GM12878 (cell line): ENCODE measurements around the gene CCDC184. TPM values are rescaled to one million over a fixed set of nuclear protein-coding genes. Genes with fewer than 3 reads are reported as not detected.

Source experiments
- ATAC-seq: fragments of 200-7000 bp; cut with Tn5 transposase; 3 replicates; pipeline ENCODE4 v1.9.1; 2020; ENCODE audit warnings: mild to moderate bottlenecking, moderate library complexity
- BruUV-seq: library from RNA; stranded (reverse); fragments of 400-500 nt; replicated peaks from 2 replicates; lab custom pipeline; 2021; lab: Mats Ljungman, UMichigan
- CTCF ChIA-PET: fragments of 300-600 bp; sonication (Branson Sonifier 250); formaldehyde crosslinking; extraction: SDS; loops from one replicate; lab custom pipeline; 2021; ENCODE audit warnings: inconsistent platforms; lab: Yijun Ruan, JAX
- POLR2A ChIA-PET: fragments of 350-600 bp; formaldehyde crosslinking; extraction: SDS; loops from one replicate; lab custom pipeline; 2021; ENCODE audit warnings: inconsistent platforms; lab: Charles Lee
- RAD21 ChIA-PET: fragments of 300-600 bp; sonication (Branson Sonifier 250); formaldehyde crosslinking; loops from one replicate; lab custom pipeline; 2023; ENCODE audit warnings: antibody characterized with exemption; ENCODE audit not compliant: unreplicated experiment; lab: Charles Lee
- SMC1A ChIA-PET: fragments of 300-600 bp; sonication (Branson Sonifier 250); formaldehyde crosslinking; loops from one replicate; lab custom pipeline; 2023; ENCODE audit not compliant: unreplicated experiment, uncharacterized antibody; lab: Charles Lee
- DNase-seq: peaks from one replicate; pipeline ENCODE4 v3.0.0-alpha.2; 2011; ENCODE audit warnings: low read depth, low spot score
- FAIRE-seq: peaks from 3 replicates; lab custom pipeline; 2011; peaks lifted over from hg19 to GRCh38; lab: Jason Lieb, UNC
- H2AFZ ChIP-seq: 2 replicates; pipeline ENCODE4 v1.6.0; 2011; ENCODE audit warnings: low read depth, low read length, control low read depth; ENCODE audit not compliant: control insufficient read depth
- H3K27ac ChIP-seq: 2 replicates; pipeline ENCODE4 v1.5.1; 2011; ENCODE audit warnings: control low read depth; ENCODE audit not compliant: control insufficient read depth, insufficient read depth
- H3K27me3 ChIP-seq, 2 experiments: replicated peaks in 1 of 2; 2 replicates each; pipeline versions ENCODE4 v1.6.0 to v1.6.1; 2011; ENCODE audit warnings: low read length in 1 of 2; ENCODE audit not compliant: control insufficient read depth in 2 of 2, insufficient read depth in 2 of 2
- H3K36me3 ChIP-seq, 2 experiments: 2 replicates each; pipeline ENCODE4 v1.5.1; 2011; ENCODE audit warnings: low read length in 1 of 2; ENCODE audit not compliant: control insufficient read depth in 2 of 2, insufficient read depth in 2 of 2
- H3K4me1 ChIP-seq: 2 replicates; pipeline ENCODE4 v1.6.1; 2011; ENCODE audit warnings: mild to moderate bottlenecking, low read length, moderate library complexity, mixed read lengths; ENCODE audit not compliant: control insufficient read depth, insufficient read depth
- H3K4me2 ChIP-seq: 2 replicates; pipeline ENCODE4 v1.6.0; 2011; ENCODE audit warnings: control low read depth; ENCODE audit not compliant: control insufficient read depth, insufficient read depth
- H3K4me3 ChIP-seq: fragments of 200-600 bp; sonication (generic); 2 replicates; pipeline ENCODE4 v1.5.1; 2016
- H3K79me2 ChIP-seq: 2 replicates; pipeline ENCODE4 v1.6.0; 2011; ENCODE audit warnings: low read length; ENCODE audit not compliant: control insufficient read depth, insufficient read depth
- H3K9ac ChIP-seq: 2 replicates; pipeline ENCODE4 v1.8.0; 2011; ENCODE audit warnings: low read length, control low read depth, mixed read lengths; ENCODE audit not compliant: control insufficient read depth, insufficient read depth
- H3K9me3 ChIP-seq: replicated peaks from 3 replicates; pipeline ENCODE4 v1.5.1; 2011; ENCODE audit warnings: mild to moderate bottlenecking, low read length; ENCODE audit not compliant: control insufficient read depth, insufficient read depth
- H4K20me1 ChIP-seq: 2 replicates; pipeline ENCODE4 v1.6.0; 2011; ENCODE audit not compliant: control insufficient read depth, insufficient read depth
- CBX5 ChIP-seq: sonication (generic); IDR thresholded peaks from 2 replicates; pipeline ENCODE4 v1.6.1; 2016; ENCODE audit warnings: low read depth, moderate library complexity, mild to moderate bottlenecking, inconsistent platforms
- E4F1 ChIP-seq: fragments of 450-650 bp; IDR thresholded peaks from 2 replicates; pipeline ENCODE4 v1.6.1; 2018; ENCODE audit warnings: borderline replicate concordance, mild to moderate bottlenecking; ENCODE audit not compliant: partially characterized antibody
- RBBP5 ChIP-seq: fragments of 200-600 bp; sonication (generic); conservative IDR thresholded peaks from 2 replicates; pipeline ENCODE4 v1.6.1; 2016
- SMARCA5 ChIP-seq: fragments of 450-650 bp; IDR thresholded peaks from 2 replicates; pipeline ENCODE4 v1.6.1; 2017; ENCODE audit warnings: mild to moderate bottlenecking
- SPI1 ChIP-seq: IDR thresholded peaks from 2 replicates; pipeline ENCODE4 v1.6.1; 2011; ENCODE audit warnings: low read depth, mild to moderate bottlenecking, low read length, moderate library complexity, borderline replicate concordance; ENCODE audit not compliant: insufficient read depth
- STAT3 ChIP-seq: IDR thresholded peaks from 2 replicates; pipeline ENCODE4 v1.6.1; 2011; ENCODE audit warnings: low read depth, low read length, improper control_type of control experiment
- ZNF687 ChIP-seq: fragments of 450-650 bp; IDR thresholded peaks from 2 replicates; pipeline ENCODE4 v1.6.1; 2017; ENCODE audit warnings: mild to moderate bottlenecking, moderate library complexity
- WGBS: methylation state at CpG from one replicate; pipeline ENCODE4 v1.1.6; 2016; ENCODE audit warnings: low lambda C conversion rate; ENCODE audit not compliant: insufficient replicate concordance, insufficient coverage; ENCODE audit errors: missing lambda C conversion rate; 5-methylcytosine and 5-hydroxymethylcytosine counted together
- in situ Hi-C: fragments of 300-500 bp; cut with MboI; formaldehyde crosslinking; loops from 9 replicates; pipeline ENCODE4 v1.14.3; 2018; ENCODE audit warnings: mixed read lengths
- intact Hi-C: fragments of 100-400 bp; cut with micrococcal nuclease; formaldehyde crosslinking; loops from one replicate; pipeline ENCODE4 v1.14.2; 2022; ENCODE audit not compliant: unreplicated experiment
- polyA plus RNA-seq, 11 experiments: library from polyadenylated mRNA; depleted of rRNA in 4 of 11; unstranded in 6 of 11; stranded (reverse) in 5 of 11; fragments of >200 nt; fragmentation: Nextera tagmentation in 4 of 11; fragmentation: Illumina TruSeq in 1 of 11; extraction: Ambion mirVana in 4 of 11; extraction: Trizol in 1 of 11; gene quantifications; 1 replicate in 1 of 11; 2 replicates in 10 of 11; pipeline versions ENCODE4 v1.2.1 to v1.2.3, GENCODE V29; 2011 to 2016; ENCODE audit warnings: inconsistent platforms in 2 of 11, missing spikeins in 2 of 11, low read depth in 1 of 11
- total RNA-seq, 4 experiments: library from RNA; depleted of rRNA in 3 of 4; stranded (reverse); fragments of >200 nt in 3 of 4; fragmentation: Illumina TruSeq in 1 of 4; extraction: Trizol in 1 of 4; gene quantifications; 2 replicates each; pipeline versions ENCODE4 v1.2.1 to v1.2.3, GENCODE V29; 2013 to 2021
- TF ChIP-seq, protein P1 (sequence below): fragments of 450-650 bp; IDR thresholded peaks from 2 replicates; pipeline ENCODE4 v1.6.1; 2017; ENCODE audit warnings: borderline replicate concordance
- TF ChIP-seq, protein P2 (sequence below): fragments of 450-650 bp; IDR thresholded peaks from 2 replicates; pipeline ENCODE4 v1.6.1; 2016; ENCODE audit warnings: mild to moderate bottlenecking

CCDC184 gene
- total and polyA plus RNA-seq, 10 of the 15 experiments (the other 5 are each of a cell fraction or from before 2014, with no cell fraction given), result not detected

- RAD21 ChIA-PET, result interaction anchor here (0.8 to 3.0 kb wide), 6 partner anchors 39 to 288 kb away, joined by 3 to 13 read pairs (median 4); partner anchors contain the start of genes PFKM and SENP1
- in situ Hi-C loops (no loop called here), intact Hi-C loops (loop anchor here (1.0 kb wide), 1 partner anchor 53 kb away; no protein-coding TSS in a partner anchor)
- Histone ChIP-seq H3K9me3 (no peaks in the 10 kb centered on the region), H3K27me3 (no peaks in the 10 kb centered on the region), H3K79me2 (peaks cover 17% of the 10 kb centered on the region), H3K4me2 (peak overlapping the region; percentile 79), H4K20me1 (no peaks in the 10 kb centered on the region), H3K27ac (peak overlapping the region; percentile 89), H3K4me3 (peak overlapping the region; percentile 64; the same call in 1 of the 2 replicates), H3K9ac (peak overlapping the region; percentile 81), H2AFZ (peak overlapping the region; percentile 99), H3K36me3 (peaks cover 0 to 4% of the 10 kb centered on the region in 2 experiments; a peak in 2 of 4 replicates), H3K4me1 (peaks cover 17% of the 10 kb centered on the region)
- peak; percentile 7 for FAIRE-seq
- BruUV-seq, result no TSS peak
- POLR2A ChIA-PET, result interaction anchor here (1.0 to 2.2 kb wide), 9 partner anchors 13 to 54 kb away, joined by 3 to 10 read pairs (median 5); partner anchors contain the start of genes CCDC184, PFKM and SENP1
- WGBS, result 22% methylated on average over 3 of the region's 3 CpGs
- DNase-seq, result no peak
- CTCF ChIA-PET, result interaction anchor here (0.7 to 2.7 kb wide), 23 partner anchors 10 to 460 kb away, joined by 3 to 16 read pairs (median 5); partner anchors contain the start of genes CCDC184, SENP1 and TMEM106C
- SMC1A ChIA-PET, result interaction anchor here (0.8 to 2.8 kb wide), 8 partner anchors 10 to 317 kb away, joined by 3 to 12 read pairs (median 5); partner anchors contain the start of genes PFKM and SENP1
- ATAC-seq, result no peak; the same call in 1 of the 3 replicates
- TF ChIP-seq ZNF687 (0 out of 2 replicates have a peak, but pooled peaks have one; percentile 7), STAT3 (no peak), E4F1 (no peak), SMARCA5 (no peak), RBBP5 (no peak), CBX5 (no peak), SPI1 (no peak)
- TF ChIP-seq, protein P1, sequence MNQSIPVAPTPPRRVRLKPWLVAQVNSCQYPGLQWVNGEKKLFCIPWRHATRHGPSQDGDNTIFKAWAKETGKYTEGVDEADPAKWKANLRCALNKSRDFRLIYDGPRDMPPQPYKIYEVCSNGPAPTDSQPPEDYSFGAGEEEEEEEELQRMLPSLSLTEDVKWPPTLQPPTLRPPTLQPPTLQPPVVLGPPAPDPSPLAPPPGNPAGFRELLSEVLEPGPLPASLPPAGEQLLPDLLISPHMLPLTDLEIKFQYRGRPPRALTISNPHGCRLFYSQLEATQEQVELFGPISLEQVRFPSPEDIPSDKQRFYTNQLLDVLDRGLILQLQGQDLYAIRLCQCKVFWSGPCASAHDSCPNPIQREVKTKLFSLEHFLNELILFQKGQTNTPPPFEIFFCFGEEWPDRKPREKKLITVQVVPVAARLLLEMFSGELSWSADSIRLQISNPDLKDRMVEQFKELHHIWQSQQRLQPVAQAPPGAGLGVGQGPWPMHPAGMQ, result no peak
- TF ChIP-seq, protein P2, sequence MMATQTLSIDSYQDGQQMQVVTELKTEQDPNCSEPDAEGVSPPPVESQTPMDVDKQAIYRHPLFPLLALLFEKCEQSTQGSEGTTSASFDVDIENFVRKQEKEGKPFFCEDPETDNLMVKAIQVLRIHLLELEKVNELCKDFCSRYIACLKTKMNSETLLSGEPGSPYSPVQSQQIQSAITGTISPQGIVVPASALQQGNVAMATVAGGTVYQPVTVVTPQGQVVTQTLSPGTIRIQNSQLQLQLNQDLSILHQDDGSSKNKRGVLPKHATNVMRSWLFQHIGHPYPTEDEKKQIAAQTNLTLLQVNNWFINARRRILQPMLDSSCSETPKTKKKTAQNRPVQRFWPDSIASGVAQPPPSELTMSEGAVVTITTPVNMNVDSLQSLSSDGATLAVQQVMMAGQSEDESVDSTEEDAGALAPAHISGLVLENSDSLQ, result peak; percentile 51; the same call in 1 of the 2 replicates
Observed at GRCh38 chr12:48157889-48158370, 25.5 kb upstream of the CCDC184 start.
